ENCODE data around the gene ABHD1.

DNA sequence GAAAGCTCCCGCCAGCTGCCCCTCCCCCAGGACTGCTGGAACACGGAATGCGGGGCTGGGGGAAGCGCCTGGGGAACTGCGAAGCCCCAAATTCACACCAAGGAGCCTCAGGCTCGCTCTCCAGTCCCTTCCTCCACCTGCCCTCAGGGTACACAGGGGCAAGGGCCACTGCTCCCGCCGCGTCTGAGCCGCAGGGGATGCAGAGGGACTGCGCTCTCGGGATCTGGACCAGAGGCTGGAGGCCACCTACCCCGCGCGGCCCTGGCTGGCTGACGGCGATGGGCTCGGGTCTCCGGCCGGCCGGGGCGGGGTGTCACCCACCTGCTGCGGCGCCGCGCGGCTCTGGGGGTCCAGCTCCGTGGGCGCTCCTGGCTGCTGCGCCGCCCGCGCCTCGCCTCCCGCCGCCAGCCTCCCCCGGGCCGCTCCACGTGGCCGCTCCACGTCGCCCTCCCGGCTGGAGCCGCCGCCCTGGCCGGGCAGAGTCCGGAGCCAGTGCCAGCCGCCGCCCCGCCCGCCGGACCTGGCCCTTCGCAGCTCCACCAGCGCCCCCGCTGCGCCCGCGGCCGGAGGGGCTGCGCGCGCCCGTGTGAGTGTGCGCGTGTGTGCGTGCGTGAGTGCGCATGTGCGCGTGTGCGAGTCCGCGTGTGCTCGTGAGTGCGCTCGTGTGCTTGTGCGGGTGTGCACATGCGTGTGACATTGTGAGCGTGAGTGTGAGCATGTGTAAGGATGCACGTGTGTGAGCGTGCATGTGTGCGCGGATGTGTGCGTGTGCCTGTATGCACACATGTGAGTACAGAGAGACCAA is 4.9 kb upstream of the ABHD1 start, which contains the start of gene CGREF1:
- no peak for TF ChIP-seq CTCF (IDR thresholded peaks at IDR 0.05; ENCODE audit: poor library complexity, severe bottlenecking)
- TF ChIP-seq EZH2 (IDR thresholded peaks at IDR 0.05; ENCODE audit: borderline replicate concordance, insufficient read depth, low read length, poor library complexity, severe bottlenecking), result no peak
- peak; percentile 90 for TF ChIP-seq MXI1 (conservative IDR thresholded peaks at IDR 0.05; ENCODE audit: poor library complexity, severe bottlenecking)
- TF ChIP-seq RAD21 (conservative IDR thresholded peaks at IDR 0.05), result no peak
- TF ChIP-seq POLR2AphosphoS5 (IDR thresholded peaks at IDR 0.05), result peak; percentile 53
- no peak for TF ChIP-seq SMC3 (conservative IDR thresholded peaks at IDR 0.05; ENCODE audit: poor library complexity)
- TF ChIP-seq, protein P1, sequence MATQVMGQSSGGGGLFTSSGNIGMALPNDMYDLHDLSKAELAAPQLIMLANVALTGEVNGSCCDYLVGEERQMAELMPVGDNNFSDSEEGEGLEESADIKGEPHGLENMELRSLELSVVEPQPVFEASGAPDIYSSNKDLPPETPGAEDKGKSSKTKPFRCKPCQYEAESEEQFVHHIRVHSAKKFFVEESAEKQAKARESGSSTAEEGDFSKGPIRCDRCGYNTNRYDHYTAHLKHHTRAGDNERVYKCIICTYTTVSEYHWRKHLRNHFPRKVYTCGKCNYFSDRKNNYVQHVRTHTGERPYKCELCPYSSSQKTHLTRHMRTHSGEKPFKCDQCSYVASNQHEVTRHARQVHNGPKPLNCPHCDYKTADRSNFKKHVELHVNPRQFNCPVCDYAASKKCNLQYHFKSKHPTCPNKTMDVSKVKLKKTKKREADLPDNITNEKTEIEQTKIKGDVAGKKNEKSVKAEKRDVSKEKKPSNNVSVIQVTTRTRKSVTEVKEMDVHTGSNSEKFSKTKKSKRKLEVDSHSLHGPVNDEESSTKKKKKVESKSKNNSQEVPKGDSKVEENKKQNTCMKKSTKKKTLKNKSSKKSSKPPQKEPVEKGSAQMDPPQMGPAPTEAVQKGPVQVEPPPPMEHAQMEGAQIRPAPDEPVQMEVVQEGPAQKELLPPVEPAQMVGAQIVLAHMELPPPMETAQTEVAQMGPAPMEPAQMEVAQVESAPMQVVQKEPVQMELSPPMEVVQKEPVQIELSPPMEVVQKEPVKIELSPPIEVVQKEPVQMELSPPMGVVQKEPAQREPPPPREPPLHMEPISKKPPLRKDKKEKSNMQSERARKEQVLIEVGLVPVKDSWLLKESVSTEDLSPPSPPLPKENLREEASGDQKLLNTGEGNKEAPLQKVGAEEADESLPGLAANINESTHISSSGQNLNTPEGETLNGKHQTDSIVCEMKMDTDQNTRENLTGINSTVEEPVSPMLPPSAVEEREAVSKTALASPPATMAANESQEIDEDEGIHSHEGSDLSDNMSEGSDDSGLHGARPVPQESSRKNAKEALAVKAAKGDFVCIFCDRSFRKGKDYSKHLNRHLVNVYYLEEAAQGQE (IDR thresholded peaks at IDR 0.05; ENCODE audit: borderline replicate concordance), result peak; percentile 57
- no peak for TF ChIP-seq TAF1 (IDR thresholded peaks at IDR 0.05; ENCODE audit: low read depth)
- no peak for TF ChIP-seq EP300 (conservative IDR thresholded peaks at IDR 0.05; ENCODE audit: poor library complexity, severe bottlenecking)

All from neural cell (in vitro differentiated cells).